B cell (primary cell): ENCODE data around the gene GLI3.

Experiments
- EZH2 ChIP-seq: IDR thresholded peaks from 2 replicates; pipeline ENCODE4 v1.6.1; 2012; ENCODE audit warnings: borderline replicate concordance, low read depth, mild to moderate bottlenecking, moderate library complexity, low read length; ENCODE audit not compliant: insufficient read depth, poor library complexity, severe bottlenecking
- TF ChIP-seq, protein P1 (sequence below): fragments of 200-600 bp; IDR thresholded peaks from one replicate; pipeline ENCODE4 v1.8.0; 2022; ENCODE audit warnings: antibody characterized with exemption, mild to moderate bottlenecking

GRCh38 chr7:42244828-42245227, 7.8 kb upstream of the GLI3 start:
- TF ChIP-seq, protein P1, sequence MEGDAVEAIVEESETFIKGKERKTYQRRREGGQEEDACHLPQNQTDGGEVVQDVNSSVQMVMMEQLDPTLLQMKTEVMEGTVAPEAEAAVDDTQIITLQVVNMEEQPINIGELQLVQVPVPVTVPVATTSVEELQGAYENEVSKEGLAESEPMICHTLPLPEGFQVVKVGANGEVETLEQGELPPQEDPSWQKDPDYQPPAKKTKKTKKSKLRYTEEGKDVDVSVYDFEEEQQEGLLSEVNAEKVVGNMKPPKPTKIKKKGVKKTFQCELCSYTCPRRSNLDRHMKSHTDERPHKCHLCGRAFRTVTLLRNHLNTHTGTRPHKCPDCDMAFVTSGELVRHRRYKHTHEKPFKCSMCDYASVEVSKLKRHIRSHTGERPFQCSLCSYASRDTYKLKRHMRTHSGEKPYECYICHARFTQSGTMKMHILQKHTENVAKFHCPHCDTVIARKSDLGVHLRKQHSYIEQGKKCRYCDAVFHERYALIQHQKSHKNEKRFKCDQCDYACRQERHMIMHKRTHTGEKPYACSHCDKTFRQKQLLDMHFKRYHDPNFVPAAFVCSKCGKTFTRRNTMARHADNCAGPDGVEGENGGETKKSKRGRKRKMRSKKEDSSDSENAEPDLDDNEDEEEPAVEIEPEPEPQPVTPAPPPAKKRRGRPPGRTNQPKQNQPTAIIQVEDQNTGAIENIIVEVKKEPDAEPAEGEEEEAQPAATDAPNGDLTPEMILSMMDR: no peak
- TF ChIP-seq EZH2: no peak
